Rectal smooth muscle tissue (tissue), 1 donor: Measurements from ENCODE around the gene THSD8.
A peak's percentile ranks its signal among the peaks of the same experiment; 100 is the strongest.
"Not testable (repeated sequence)": the region's sequence is repeated elsewhere in the genome, so short reads cannot be mapped to it uniquely, and the experiment has no call there.

ENCODE experiments used
- H3K27ac ChIP-seq: one replicate; pipeline ENCODE4 v1.7.0; 2013; ENCODE audit warnings: low read depth, low read length, inconsistent platforms
- H3K27me3 ChIP-seq: one replicate; pipeline ENCODE4 v1.7.0; 2013; ENCODE audit warnings: low read length; ENCODE audit not compliant: control insufficient read depth, insufficient read depth
- H3K36me3 ChIP-seq: one replicate; pipeline ENCODE4 v1.7.0; 2013; ENCODE audit warnings: low read length; ENCODE audit not compliant: control insufficient read depth, insufficient read depth
- H3K4me1 ChIP-seq: one replicate; pipeline ENCODE4 v1.7.0; 2013; ENCODE audit warnings: low read length; ENCODE audit not compliant: control insufficient read depth, insufficient read depth
- H3K4me3 ChIP-seq: one replicate; pipeline ENCODE4 v1.7.0; 2013; ENCODE audit warnings: low read length
- H3K9ac ChIP-seq: one replicate; pipeline ENCODE4 v1.7.0; 2013; ENCODE audit warnings: low read length

The THSD8 gene

GRCh38 chr19:12790628-12791344 is 11.1 kb upstream of the THSD8 start:
- Histone ChIP-seq H3K9ac (peak overlapping the region; percentile 39), H3K4me3 (peak overlapping the region; percentile 61), H3K36me3 (no peaks in the 10 kb centered on the region), H3K27me3 (no peaks in the 10 kb centered on the region), H3K4me1 (peaks cover 29% of the 10 kb centered on the region), H3K27ac (peak overlapping the region; percentile 94)

GRCh38 chr19:12791345-12792050 is 10.4 kb upstream of the THSD8 start, which contains the start of gene JUNB:
Gene JUNB, plus strand, starts transcription at chr19:12791486. Its CDS starts 286 bp downstream, at chr19:12791772.
- Histone ChIP-seq H3K27me3 (no peaks in the 10 kb centered on the region), H3K27ac (peak within 1 kb of the TSS; percentile 94), H3K36me3 (no peaks in the 10 kb centered on the region), H3K4me1 (peaks cover 29% of the 10 kb centered on the region), H3K4me3 (peak within 1 kb of the TSS; percentile 100), H3K9ac (peak within 1 kb of the TSS; percentile 98)

GRCh38 chr19:12792051-12792852 is 9.6 kb upstream of the THSD8 start:
- Histone ChIP-seq H3K27ac (peak overlapping the region; percentile 94), H3K4me1 (peaks cover 29% of the 10 kb centered on the region), H3K9ac (peak overlapping the region; percentile 98), H3K27me3 (no peaks in the 10 kb centered on the region), H3K4me3 (peak overlapping the region; percentile 100), H3K36me3 (no peaks in the 10 kb centered on the region)

GRCh38 chr19:12792853-12793289 is 9.0 kb upstream of the THSD8 start:
- Histone ChIP-seq H3K9ac (peak overlapping the region; percentile 98), H3K4me1 (peaks cover 29% of the 10 kb centered on the region)

GRCh38 chr19:12793290-12794195 is 8.3 kb upstream of the THSD8 start:
- Histone ChIP-seq H3K4me1 (peaks cover 23% of the 10 kb centered on the region), H3K27ac (peak overlapping the region; percentile 94), H3K4me3 (peak overlapping the region; percentile 100), H3K9ac (peak overlapping the region; percentile 98), H3K27me3 (no peaks in the 10 kb centered on the region), H3K36me3 (no peaks in the 10 kb centered on the region)

More at GRCh38 chr19:12792853-12793289, 9.0 kb upstream of the THSD8 start:
- Histone ChIP-seq H3K36me3 (no peaks in the 10 kb centered on the region), H3K27me3 (no peaks in the 10 kb centered on the region), H3K4me3 (peak overlapping the region; percentile 100), H3K27ac (peak overlapping the region; percentile 94)

- Histone ChIP-seq H3K27me3 (no peaks in the 10 kb centered on the region), H3K4me3 (peak overlapping the region; percentile 100), H3K4me1 (peaks cover 15% of the 10 kb centered on the region), H3K9ac (peak overlapping the region; percentile 74), H3K36me3 (peaks cover 2% of the 10 kb centered on the region), H3K27ac (peak overlapping the region; percentile 94)
Observed at GRCh38 chr19:12794196-12794941, 7.5 kb upstream of the THSD8 start.

GRCh38 chr19:12794971-12795381 is 6.9 kb upstream of the THSD8 start:
- Histone ChIP-seq H3K27me3 (no peaks in the 10 kb centered on the region), H3K9ac (no peak overlapping the region), H3K4me1 (peaks cover 14% of the 10 kb centered on the region), H3K27ac (no peak overlapping the region), H3K4me3 (no peak overlapping the region), H3K36me3 (peaks cover 8% of the 10 kb centered on the region)

GRCh38 chr19:12796146-12797071 is 5.5 kb upstream of the THSD8 start:
- Histone ChIP-seq H3K9ac (no peak overlapping the region), H3K4me3 (peak overlapping the region; percentile 29), H3K36me3 (peaks cover 12% of the 10 kb centered on the region), H3K4me1 (peaks cover 6% of the 10 kb centered on the region), H3K27ac (peak overlapping the region; percentile 17), H3K27me3 (no peaks in the 10 kb centered on the region)

DNA sequence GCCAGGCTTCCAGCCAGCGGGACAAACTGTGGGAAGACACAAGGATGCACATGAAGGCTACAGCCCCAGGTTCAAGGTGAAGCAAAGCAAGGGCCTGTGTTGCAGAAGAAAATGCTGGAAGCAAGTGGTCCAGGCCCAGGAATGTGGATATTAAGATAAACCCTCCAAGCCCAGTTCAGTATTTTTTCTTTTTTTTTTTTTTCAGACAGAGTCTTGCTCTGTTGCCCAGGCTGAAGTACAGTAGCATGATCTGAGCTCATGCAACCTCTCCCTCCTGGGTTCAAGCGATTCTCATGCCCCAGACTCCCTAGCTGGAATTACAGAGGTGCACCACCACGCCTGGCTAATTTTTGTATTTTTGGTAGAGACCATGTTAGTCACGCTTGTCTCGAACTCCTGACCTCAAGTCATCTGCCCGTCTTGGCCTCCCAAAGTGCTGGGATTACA is 4.7 kb upstream of the THSD8 start:
- Histone ChIP-seq H3K27ac (no peak overlapping the region), H3K4me3 (no peak overlapping the region), H3K36me3 (peaks cover 12% of the 10 kb centered on the region), H3K27me3 (no peaks in the 10 kb centered on the region), H3K9ac (no peak overlapping the region), H3K4me1 (peaks cover 6% of the 10 kb centered on the region)

GRCh38 chr19:12797607-12798006 is 4.3 kb upstream of the THSD8 start:
- not testable (repeated sequence) for H3K4me3 ChIP-seq, H3K9ac ChIP-seq, H3K27me3 ChIP-seq, H3K27ac ChIP-seq, H3K4me1 ChIP-seq
- peaks cover 12% of the 10 kb centered on the region for H3K36me3 ChIP-seq
